ENCODE results near the gene MAP2K5. TPM values are rescaled to one million over a fixed set of nuclear protein-coding genes. Genes with fewer than 3 reads are reported as not detected.

Gene MAP2K5
- total and polyA plus RNA-seq, 2 experiments from 2014 or later: 12.4 to 13.7 TPM

DNA sequence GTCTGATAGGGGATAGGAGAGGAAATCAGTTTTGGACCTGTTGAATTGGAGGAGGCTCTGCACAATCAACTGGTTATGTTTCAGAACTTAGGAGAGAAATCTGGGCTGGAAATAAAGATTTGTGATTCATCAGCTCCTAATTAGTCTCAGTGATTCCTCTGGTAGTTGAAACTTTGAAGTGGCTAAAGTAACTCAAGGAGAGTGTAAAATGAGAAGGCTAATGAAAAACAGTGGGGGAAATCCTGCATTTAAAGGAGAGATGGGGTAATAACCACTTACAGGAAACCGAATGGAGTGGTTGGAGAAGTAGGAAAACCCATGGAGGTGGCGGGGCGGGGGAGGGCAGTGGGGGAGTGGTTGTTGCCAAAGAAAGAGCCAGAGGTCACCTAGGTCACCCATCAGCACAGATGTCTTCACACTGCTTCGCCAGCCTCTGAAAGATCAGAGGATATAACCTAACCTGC, 32.6 kb downstream of the MAP2K5 start:
- 57% methylated on average over 4 of the region's 4 CpGs for WGBS (ENCODE audit: low lambda C conversion rate, missing lambda C conversion rate)
- H3K4me2 ChIP-seq: no peak overlapping the region
- no peaks in the 10 kb centered on the region for H3K9me3 ChIP-seq (ENCODE audit: low read depth)
- no peaks in the 10 kb centered on the region for H3K36me3 ChIP-seq (replicated peaks; ENCODE audit: insufficient read depth, low read depth)
- no peak overlapping the region for H3K4me3 ChIP-seq
- no peak for DNase-seq (ENCODE audit: low spot score)
- no peaks in the 10 kb centered on the region for H4K20me1 ChIP-seq (ENCODE audit: insufficient read depth, poor library complexity, severe bottlenecking)
- H3K27me3 ChIP-seq: no peaks in the 10 kb centered on the region
- H2AFZ ChIP-seq: no peak overlapping the region
- H3K27ac ChIP-seq: no peak overlapping the region
- no peaks in the 10 kb centered on the region for H3K79me2 ChIP-seq
- peaks cover 7% of the 10 kb centered on the region for H3K4me1 ChIP-seq (ENCODE audit: insufficient read depth)
- TF ChIP-seq EZH2 (IDR thresholded peaks at IDR 0.05; ENCODE audit: borderline replicate concordance) (no peak), EZH2phosphoT487 (IDR thresholded peaks at IDR 0.05; ENCODE audit: low read depth, severe bottlenecking, unreplicated experiment) (no peak)
- TF ChIP-seq, protein P1, sequence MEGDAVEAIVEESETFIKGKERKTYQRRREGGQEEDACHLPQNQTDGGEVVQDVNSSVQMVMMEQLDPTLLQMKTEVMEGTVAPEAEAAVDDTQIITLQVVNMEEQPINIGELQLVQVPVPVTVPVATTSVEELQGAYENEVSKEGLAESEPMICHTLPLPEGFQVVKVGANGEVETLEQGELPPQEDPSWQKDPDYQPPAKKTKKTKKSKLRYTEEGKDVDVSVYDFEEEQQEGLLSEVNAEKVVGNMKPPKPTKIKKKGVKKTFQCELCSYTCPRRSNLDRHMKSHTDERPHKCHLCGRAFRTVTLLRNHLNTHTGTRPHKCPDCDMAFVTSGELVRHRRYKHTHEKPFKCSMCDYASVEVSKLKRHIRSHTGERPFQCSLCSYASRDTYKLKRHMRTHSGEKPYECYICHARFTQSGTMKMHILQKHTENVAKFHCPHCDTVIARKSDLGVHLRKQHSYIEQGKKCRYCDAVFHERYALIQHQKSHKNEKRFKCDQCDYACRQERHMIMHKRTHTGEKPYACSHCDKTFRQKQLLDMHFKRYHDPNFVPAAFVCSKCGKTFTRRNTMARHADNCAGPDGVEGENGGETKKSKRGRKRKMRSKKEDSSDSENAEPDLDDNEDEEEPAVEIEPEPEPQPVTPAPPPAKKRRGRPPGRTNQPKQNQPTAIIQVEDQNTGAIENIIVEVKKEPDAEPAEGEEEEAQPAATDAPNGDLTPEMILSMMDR (IDR thresholded peaks at IDR 0.05; ENCODE audit: poor library complexity): no peak
- H3K9me2 ChIP-seq (replicated peaks; ENCODE audit: insufficient read depth): no peaks in the 10 kb centered on the region

DNA sequence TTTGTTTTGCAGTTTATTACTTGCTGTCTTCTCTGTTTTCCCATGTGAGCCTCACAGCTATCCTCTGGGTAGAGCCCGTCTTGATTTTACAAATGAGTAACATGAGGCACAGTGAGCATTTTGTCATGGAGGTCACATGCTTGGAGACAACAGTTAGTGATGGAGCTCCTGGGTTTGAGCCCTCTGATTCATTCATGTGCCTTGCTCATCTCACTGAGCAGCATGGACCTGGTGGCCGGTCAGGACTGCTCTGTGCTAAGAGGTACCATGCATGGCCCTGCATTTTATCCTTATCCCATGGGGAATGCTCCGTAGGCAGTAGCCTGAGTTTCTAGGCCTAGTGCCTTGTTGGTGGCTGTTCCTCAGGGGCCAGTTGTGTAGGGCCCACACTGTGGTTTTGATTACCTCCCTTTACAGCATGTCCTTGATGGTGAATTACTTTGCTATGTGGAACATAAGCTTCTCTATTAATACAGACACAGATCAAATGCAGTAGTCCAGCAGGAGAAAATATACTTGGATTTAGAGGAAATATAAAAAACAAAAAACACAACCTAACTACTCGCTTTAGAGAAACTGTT, 35.6 kb downstream of the MAP2K5 start:
- H3K36me3 ChIP-seq (replicated peaks; ENCODE audit: insufficient read depth, low read depth): no peaks in the 10 kb centered on the region
- H3K9me3 ChIP-seq (ENCODE audit: low read depth): no peaks in the 10 kb centered on the region
- 96% methylated on average over 4 of the region's 4 CpGs for WGBS (ENCODE audit: low lambda C conversion rate, missing lambda C conversion rate)
- no peaks in the 10 kb centered on the region for H3K79me2 ChIP-seq
- H2AFZ ChIP-seq: no peak overlapping the region
- DNase-seq (ENCODE audit: low spot score): no peak
- no peaks in the 10 kb centered on the region for H3K27me3 ChIP-seq
- no peak overlapping the region for H3K4me3 ChIP-seq
- H3K27ac ChIP-seq: no peak overlapping the region
- no peak overlapping the region for H3K4me2 ChIP-seq
- no peaks in the 10 kb centered on the region for H3K9me2 ChIP-seq (replicated peaks; ENCODE audit: insufficient read depth)
- no peaks in the 10 kb centered on the region for H4K20me1 ChIP-seq (ENCODE audit: insufficient read depth, poor library complexity, severe bottlenecking)
- no peaks in the 10 kb centered on the region for H3K4me1 ChIP-seq (ENCODE audit: insufficient read depth)
- TF ChIP-seq EZH2phosphoT487 (IDR thresholded peaks at IDR 0.05; ENCODE audit: low read depth, severe bottlenecking, unreplicated experiment): no peak
- no peak for TF ChIP-seq EZH2 (IDR thresholded peaks at IDR 0.05; ENCODE audit: borderline replicate concordance)
- TF ChIP-seq, protein P1 (IDR thresholded peaks at IDR 0.05; ENCODE audit: poor library complexity): no peak

DNA sequence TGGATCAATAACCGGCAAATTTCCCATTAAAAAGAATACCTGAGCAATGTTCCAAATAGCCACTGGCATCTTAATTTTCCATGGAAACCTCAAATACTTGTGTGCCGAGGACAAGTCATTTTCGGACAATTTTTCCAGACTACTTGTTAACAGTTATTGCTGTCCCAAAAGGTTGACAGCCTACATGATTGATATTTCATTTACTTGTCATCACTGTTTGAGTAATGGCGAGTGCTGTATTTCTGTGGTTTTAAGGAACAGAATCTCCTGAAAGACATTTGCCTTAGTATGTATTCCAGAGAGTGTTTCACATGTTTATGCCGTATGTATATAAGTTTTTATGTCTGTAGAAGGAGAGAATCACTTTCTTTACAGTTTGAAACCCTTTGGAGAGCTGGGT, 36.7 kb downstream of the MAP2K5 start:
- Histone ChIP-seq H3K4me3 (no peak overlapping the region), H3K36me3 (replicated peaks; ENCODE audit: insufficient read depth, low read depth) (no peaks in the 10 kb centered on the region), H3K9me2 (replicated peaks; ENCODE audit: insufficient read depth) (no peaks in the 10 kb centered on the region), H3K4me2 (no peak overlapping the region), H3K79me2 (no peaks in the 10 kb centered on the region), H3K9me3 (ENCODE audit: low read depth) (no peaks in the 10 kb centered on the region), H3K27me3 (no peaks in the 10 kb centered on the region), H3K27ac (no peak overlapping the region), H2AFZ (no peak overlapping the region), H4K20me1 (ENCODE audit: insufficient read depth, poor library complexity, severe bottlenecking) (no peaks in the 10 kb centered on the region), H3K4me1 (ENCODE audit: insufficient read depth) (no peaks in the 10 kb centered on the region)
- TF ChIP-seq, protein P1 (IDR thresholded peaks at IDR 0.05; ENCODE audit: poor library complexity): no peak
- no peak for TF ChIP-seq EZH2phosphoT487 (IDR thresholded peaks at IDR 0.05; ENCODE audit: low read depth, severe bottlenecking, unreplicated experiment)
- TF ChIP-seq EZH2 (IDR thresholded peaks at IDR 0.05; ENCODE audit: borderline replicate concordance): no peak
- 91% methylated on average over 5 of the region's 5 CpGs for WGBS (ENCODE audit: low lambda C conversion rate, missing lambda C conversion rate)
- DNase-seq (ENCODE audit: low spot score): no peak
